Iris pigment epithelial cell (primary cell): ENCODE data around the gene CFAP46.
"Not testable (repeated sequence)": the region's sequence is repeated elsewhere in the genome, so short reads cannot be mapped to it uniquely, and the experiment has no call there.

ENCODE experiments used
- DNase-seq: peaks from one replicate; pipeline ENCODE4 v3.0.0-alpha.2; 2011; ENCODE audit warnings: low read depth

Gene CFAP46

GRCh38 chr10:132943791-132944404, 1.5 kb upstream of the CFAP46 start:
- no peak for DNase-seq

GRCh38 chr10:132943058-132943790, 854 bp upstream of the CFAP46 start:
- no peak for DNase-seq

GRCh38 chr10:132941640-132942051, 724 bp downstream of the CFAP46 start:
- no peak for DNase-seq

- no peak for DNase-seq
These were observed 1.4 kb downstream of the CFAP46 start for GRCh38 chr10:132940791-132941465.

GRCh38 chr10:132939957-132940790, 2.2 kb downstream of the CFAP46 start:
- DNase-seq: peak; percentile 44

GRCh38 chr10:132939378-132939955, 2.9 kb downstream of the CFAP46 start:
- DNase-seq: no peak

- DNase-seq: no peak
These were observed 3.7 kb downstream of the CFAP46 start for GRCh38 chr10:132938472-132939339.

- no peak for DNase-seq
These were observed 4.5 kb downstream of the CFAP46 start for GRCh38 chr10:132937861-132938260.

GRCh38 chr10:132934953-132935352, 7.4 kb downstream of the CFAP46 start:
- no peak for DNase-seq

- DNase-seq: no peak
These were observed 8.9 kb downstream of the CFAP46 start for GRCh38 chr10:132933308-132934042.

- no peak for DNase-seq
These were observed 9.7 kb downstream of the CFAP46 start for GRCh38 chr10:132932461-132933307.

GRCh38 chr10:132931258-132932250, 10.8 kb downstream of the CFAP46 start:
- not testable (repeated sequence) for DNase-seq

- not testable (repeated sequence) for DNase-seq
These were observed 11.7 kb downstream of the CFAP46 start for GRCh38 chr10:132930701-132931100.

GRCh38 chr10:132929953-132930548, 12.3 kb downstream of the CFAP46 start:
- no peak for DNase-seq

GRCh38 chr10:132929480-132929879, 12.9 kb downstream of the CFAP46 start:
- no peak for DNase-seq

- no peak for DNase-seq
These were observed 14.1 kb downstream of the CFAP46 start for GRCh38 chr10:132928261-132928660.

- DNase-seq: no peak
These were observed 14.5 kb downstream of the CFAP46 start for GRCh38 chr10:132927824-132928223.
